Mesodermal cell (in vitro differentiated cells): Measurements from ENCODE around the gene P2RY8. TPM values are rescaled to one million over a fixed set of nuclear protein-coding genes. Genes with fewer than 3 reads are reported as not detected.
"Not testable (repeated sequence)": the region's sequence is repeated elsewhere in the genome, so short reads cannot be mapped to it uniquely, and the experiment has no call there.

Source experiments
- H3K27ac ChIP-seq: 2 replicates; pipeline ENCODE4 v1.7.0; 2013; ENCODE audit warnings: mild to moderate bottlenecking, low read depth, low read length, moderate library complexity; ENCODE audit not compliant: severe bottlenecking
- H3K36me3 ChIP-seq: 2 replicates; pipeline ENCODE4 v1.7.1; 2013; ENCODE audit warnings: mild to moderate bottlenecking, low read length, moderate library complexity; ENCODE audit not compliant: control insufficient read depth, insufficient read depth
- H3K4me1 ChIP-seq: one replicate; pipeline ENCODE4 v1.7.1; 2013; ENCODE audit warnings: mild to moderate bottlenecking, low read length; ENCODE audit not compliant: insufficient read depth, control insufficient read depth, poor library complexity, severe bottlenecking
- H3K4me3 ChIP-seq: 2 replicates; pipeline ENCODE4 v1.7.0; 2013; ENCODE audit warnings: low read length, control low read depth, mild to moderate bottlenecking; ENCODE audit not compliant: insufficient read depth, poor library complexity, severe bottlenecking; ENCODE audit errors: extremely low read depth
- H3K9me3 ChIP-seq: 2 replicates; pipeline ENCODE4 v1.7.1; 2013; ENCODE audit warnings: mild to moderate bottlenecking, low read length, moderate library complexity; ENCODE audit not compliant: control insufficient read depth
- WGBS, 2 experiments: methylation state at CpG; one replicate each; pipeline ENCODE4 v1.1.5; 2013; ENCODE audit warnings: missing lambda C conversion rate in 2 of 2; ENCODE audit not compliant: insufficient coverage in 2 of 2; 5-methylcytosine and 5-hydroxymethylcytosine counted together
- polyA plus RNA-seq, 2 experiments: library from polyadenylated mRNA; stranded (reverse); fragments of 50-300 nt; gene quantifications; one replicate each; pipeline ENCODE4 v1.2.3, GENCODE V29; 2013

The P2RY8 gene
- not detected for polyA plus RNA-seq (2013, experiment 1 of 2)
- not detected for polyA plus RNA-seq (2013, experiment 2 of 2)

GRCh38 chrX:1537031-1537715 lies at the start of gene P2RY8:
Gene P2RY8, minus strand, starts transcription at chrX:1537185. Its CDS starts 70,627 bp downstream, at chrX:1466558.
- no peaks in the 10 kb centered on the region for H3K4me1 ChIP-seq
- 86 to 95% methylated on average over 18 to 24 of the region's 27 CpGs for WGBS, 2 experiments

GRCh38 chrX:1584237-1585011 lies 47.4 kb upstream of the P2RY8 start:
- Histone ChIP-seq H3K36me3 (no peaks in the 10 kb centered on the region), H3K9me3 (no peaks in the 10 kb centered on the region), H3K4me1 (no peaks in the 10 kb centered on the region), H3K4me3 (no peak overlapping the region), H3K27ac (no peak overlapping the region)
- 90 to 100% methylated on average over 1 to 4 of the region's 8 CpGs for whole genome bisulfite sequencing, 2 experiments

More at GRCh38 chrX:1537031-1537715, at the start of gene P2RY8:
- no peak within 1 kb of the TSS for H3K4me3 ChIP-seq
- no peaks in the 10 kb centered on the region for H3K36me3 ChIP-seq
- H3K9me3 ChIP-seq, result no peaks in the 10 kb centered on the region
- no peak within 1 kb of the TSS for H3K27ac ChIP-seq

- no peaks in the 10 kb centered on the region for H3K9me3 ChIP-seq
- 57 to 64% methylated on average over 24 to 25 of the region's 27 CpGs for WGBS, 2 experiments
- H3K4me1 ChIP-seq, result no peaks in the 10 kb centered on the region
- H3K27ac ChIP-seq, result no peak overlapping the region
- no peaks in the 10 kb centered on the region for H3K36me3 ChIP-seq
- no peak overlapping the region for H3K4me3 ChIP-seq
Observed at GRCh38 chrX:1582686-1583437, 45.9 kb upstream of the P2RY8 start.

- 39 to 48% methylated on average over 3 of the region's 4 CpGs for WGBS, 2 experiments
- no peaks in the 10 kb centered on the region for H3K9me3 ChIP-seq
- no peak overlapping the region for H3K4me3 ChIP-seq
- no peaks in the 10 kb centered on the region for H3K4me1 ChIP-seq
- H3K36me3 ChIP-seq, result no peaks in the 10 kb centered on the region
- H3K27ac ChIP-seq, result no peak overlapping the region
Observed at GRCh38 chrX:1581132-1581531, 44.1 kb upstream of the P2RY8 start.

- WGBS, 2 experiments, result 63 to 68% methylated on average over 5 to 6 of the region's 6 CpGs
- Histone ChIP-seq H3K4me3 (no peak overlapping the region), H3K9me3 (no peaks in the 10 kb centered on the region), H3K4me1 (no peaks in the 10 kb centered on the region), H3K36me3 (no peaks in the 10 kb centered on the region), H3K27ac (no peak overlapping the region)
Observed at GRCh38 chrX:1578511-1579173, 41.7 kb upstream of the P2RY8 start.

GRCh38 chrX:1577845-1578244 lies 40.9 kb upstream of the P2RY8 start:
- Histone ChIP-seq H3K9me3 (no peaks in the 10 kb centered on the region), H3K36me3 (no peaks in the 10 kb centered on the region), H3K4me1 (no peaks in the 10 kb centered on the region), H3K4me3 (no peak overlapping the region), H3K27ac (no peak overlapping the region)
- 34 to 45% methylated on average over 2 of the region's 2 CpGs for WGBS, 2 experiments

GRCh38 chrX:1576201-1576992 lies 39.4 kb upstream of the P2RY8 start:
- no peaks in the 10 kb centered on the region for H3K9me3 ChIP-seq
- H3K4me1 ChIP-seq, result no peaks in the 10 kb centered on the region
- H3K27ac ChIP-seq, result no peak overlapping the region
- 57 to 75% methylated on average over 2 to 4 of the region's 6 CpGs for WGBS, 2 experiments
- no peak overlapping the region for H3K4me3 ChIP-seq
- no peaks in the 10 kb centered on the region for H3K36me3 ChIP-seq

- 90% methylated on average over 16 of the region's 19 CpGs for WGBS, 2 experiments
- not testable (repeated sequence) for H3K9me3 ChIP-seq, H3K4me3 ChIP-seq, H3K4me1 ChIP-seq, H3K36me3 ChIP-seq, H3K27ac ChIP-seq
Observed at GRCh38 chrX:1574181-1574580, 37.2 kb upstream of the P2RY8 start.

- Histone ChIP-seq H3K9me3 (no peaks in the 10 kb centered on the region), H3K36me3 (no peaks in the 10 kb centered on the region), H3K4me3 (no peak overlapping the region), H3K4me1 (no peaks in the 10 kb centered on the region), H3K27ac (no peak overlapping the region)
- WGBS, 2 experiments, result 66 to 83% methylated on average over 5 to 6 of the region's 10 CpGs
Observed at GRCh38 chrX:1564750-1565683, 28.0 kb upstream of the P2RY8 start.
